GM19468 (cell line): Measurements from ENCODE around the gene LY6G5B.

Experiments
- ATAC-seq: cut with Tn5 transposase; IDR thresholded peaks from one replicate; pipeline ENCODE4 v1.9.1; 2021; ENCODE audit warnings: mild to moderate bottlenecking, moderate library complexity, moderate number of reproducible peaks; ENCODE audit not compliant: unreplicated experiment; ENCODE audit errors: extremely low read depth

LY6G5B gene

GRCh38 chr6:31669676-31670075 is at the start of gene LY6G5B:
TSS of gene LY6G5B (plus strand) at chr6:31669976. CDS start at chr6:31670951, 975 bp downstream.
- ATAC-seq, result no peak

- no peak for ATAC-seq
These were observed 49.0 kb upstream of the LY6G5B start, which contains the start of gene PRRC2A for GRCh38 chr6:31620586-31621319. TSS of gene PRRC2A (plus strand) at chr6:31620715. CDS start at chr6:31622790, 2,075 bp downstream.

GRCh38 chr6:31621320-31621939 is 48.3 kb upstream of the LY6G5B start:
- no peak for ATAC-seq

GRCh38 chr6:31621991-31622390 is 47.8 kb upstream of the LY6G5B start:
- no peak for ATAC-seq

GRCh38 chr6:31622684-31623091 is 47.1 kb upstream of the LY6G5B start:
- no peak for ATAC-seq

GRCh38 chr6:31624070-31624469 is 45.7 kb upstream of the LY6G5B start:
- no peak for ATAC-seq

GRCh38 chr6:31626952-31627351 is 42.8 kb upstream of the LY6G5B start:
- ATAC-seq, result no peak

GRCh38 chr6:31627690-31628287 is 42.0 kb upstream of the LY6G5B start:
- no peak for ATAC-seq

- no peak for ATAC-seq
These were observed 40.8 kb upstream of the LY6G5B start for GRCh38 chr6:31629014-31629413.

GRCh38 chr6:31630177-31630934 is 39.4 kb upstream of the LY6G5B start:
- no peak for ATAC-seq

GRCh38 chr6:31631209-31631608 is 38.6 kb upstream of the LY6G5B start:
- ATAC-seq, result no peak

- ATAC-seq, result no peak
These were observed 38.0 kb upstream of the LY6G5B start for GRCh38 chr6:31631681-31632278.

- ATAC-seq, result no peak
These were observed 37.4 kb upstream of the LY6G5B start for GRCh38 chr6:31632279-31632946.

- no peak for ATAC-seq
These were observed 36.3 kb upstream of the LY6G5B start for GRCh38 chr6:31633447-31633846.

GRCh38 chr6:31634131-31634530 is 35.6 kb upstream of the LY6G5B start:
- no peak for ATAC-seq

GRCh38 chr6:31634969-31635575 is 34.7 kb upstream of the LY6G5B start:
- ATAC-seq, result no peak

- no peak for ATAC-seq
These were observed 32.8 kb upstream of the LY6G5B start for GRCh38 chr6:31636698-31637596.

GRCh38 chr6:31639043-31639442 is 30.7 kb upstream of the LY6G5B start:
- ATAC-seq, result no peak
